WI38 (cell line): ENCODE measurements around the gene STRN3.

Experiments
- H3K4me3 ChIP-seq: 2 replicates; pipeline ENCODE4 v1.5.1; 2011; ENCODE audit warnings: low read depth, mild to moderate bottlenecking, control low read depth, low read length
- TF ChIP-seq, protein P1 (sequence below): IDR thresholded peaks from 2 replicates; pipeline ENCODE4 v1.5.1; 2012; ENCODE audit warnings: low read depth, mild to moderate bottlenecking, control low read depth, low read length

The STRN3 gene

DNA sequence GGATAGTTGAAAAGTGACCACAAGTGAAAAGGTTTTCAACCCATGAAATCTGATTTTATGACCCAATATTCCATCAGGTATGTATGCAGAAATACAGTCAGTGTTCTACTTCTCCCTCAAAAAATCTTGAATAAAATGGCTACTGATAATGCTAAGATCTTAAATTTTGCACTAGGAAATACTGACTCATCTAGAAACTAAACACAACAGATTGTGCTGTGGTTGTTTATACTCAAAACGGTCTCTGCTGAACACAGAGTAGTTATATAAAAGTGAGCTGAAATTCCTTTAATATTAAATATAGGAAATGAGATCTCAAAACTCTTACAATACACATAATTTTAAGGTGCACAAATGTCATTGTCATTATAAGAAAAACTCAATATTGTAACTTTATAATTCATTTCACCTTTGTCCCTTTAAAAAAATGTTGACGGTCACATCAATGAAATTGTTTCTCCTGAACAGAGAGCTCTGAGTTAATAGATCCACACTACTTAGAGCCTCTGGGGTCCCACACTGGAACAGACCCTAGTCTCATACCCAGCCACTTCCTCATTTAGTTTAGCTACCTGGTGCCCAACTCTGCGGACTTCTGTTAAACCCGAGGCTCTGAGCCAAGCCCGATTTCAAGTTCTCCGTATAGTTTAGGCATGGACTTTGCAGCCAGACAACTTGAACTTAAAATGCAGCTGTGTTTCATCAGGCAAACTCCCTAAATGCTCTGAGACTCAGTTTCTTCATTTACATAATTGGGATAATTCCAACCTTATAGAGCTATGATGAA is 142.5 kb downstream of the STRN3 start:
- TF ChIP-seq, protein P1, sequence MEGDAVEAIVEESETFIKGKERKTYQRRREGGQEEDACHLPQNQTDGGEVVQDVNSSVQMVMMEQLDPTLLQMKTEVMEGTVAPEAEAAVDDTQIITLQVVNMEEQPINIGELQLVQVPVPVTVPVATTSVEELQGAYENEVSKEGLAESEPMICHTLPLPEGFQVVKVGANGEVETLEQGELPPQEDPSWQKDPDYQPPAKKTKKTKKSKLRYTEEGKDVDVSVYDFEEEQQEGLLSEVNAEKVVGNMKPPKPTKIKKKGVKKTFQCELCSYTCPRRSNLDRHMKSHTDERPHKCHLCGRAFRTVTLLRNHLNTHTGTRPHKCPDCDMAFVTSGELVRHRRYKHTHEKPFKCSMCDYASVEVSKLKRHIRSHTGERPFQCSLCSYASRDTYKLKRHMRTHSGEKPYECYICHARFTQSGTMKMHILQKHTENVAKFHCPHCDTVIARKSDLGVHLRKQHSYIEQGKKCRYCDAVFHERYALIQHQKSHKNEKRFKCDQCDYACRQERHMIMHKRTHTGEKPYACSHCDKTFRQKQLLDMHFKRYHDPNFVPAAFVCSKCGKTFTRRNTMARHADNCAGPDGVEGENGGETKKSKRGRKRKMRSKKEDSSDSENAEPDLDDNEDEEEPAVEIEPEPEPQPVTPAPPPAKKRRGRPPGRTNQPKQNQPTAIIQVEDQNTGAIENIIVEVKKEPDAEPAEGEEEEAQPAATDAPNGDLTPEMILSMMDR, result no peak
- H3K4me3 ChIP-seq, result no peak overlapping the region

DNA sequence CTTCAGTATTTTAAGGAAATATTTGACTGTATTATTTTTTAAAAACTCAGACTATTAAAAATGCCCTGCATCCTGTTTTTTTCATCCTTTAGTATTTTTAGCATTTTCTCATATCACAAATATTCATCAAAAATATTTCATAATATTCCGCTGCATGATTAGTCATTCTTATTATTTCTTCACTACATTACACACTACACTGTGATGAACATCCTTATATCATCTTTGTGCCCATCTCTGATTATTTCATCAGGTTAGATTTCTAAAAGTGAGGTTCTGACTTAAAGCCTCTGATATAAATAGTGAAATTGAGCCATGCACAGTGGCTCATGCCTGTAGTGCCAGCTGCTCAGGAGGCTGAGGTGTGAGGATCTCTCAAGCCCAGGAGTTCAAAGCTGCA is 143.7 kb downstream of the STRN3 start:
- no peak overlapping the region for H3K4me3 ChIP-seq
- TF ChIP-seq, protein P1, result no peak

DNA sequence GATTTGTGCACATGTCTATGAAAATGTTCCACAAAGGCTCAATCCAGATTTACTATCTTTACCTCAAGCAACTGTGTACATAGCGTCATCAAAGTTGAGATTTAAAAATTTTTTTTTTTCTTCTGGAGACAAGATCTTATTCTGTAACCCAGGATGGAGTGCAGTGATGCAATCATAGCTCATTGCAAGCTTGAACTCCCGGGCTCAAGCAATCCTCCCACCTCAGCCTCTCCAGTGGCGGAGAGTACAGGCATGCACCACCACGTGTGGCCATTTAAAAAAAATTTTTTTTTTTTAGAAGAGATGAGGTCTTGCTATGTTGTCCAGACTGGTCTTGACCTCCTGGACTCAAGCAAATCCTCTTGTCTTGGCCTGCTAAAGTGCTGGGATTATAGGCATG is 149.5 kb downstream of the STRN3 start:
- no peak overlapping the region for H3K4me3 ChIP-seq
- TF ChIP-seq, protein P1, result no peak

DNA sequence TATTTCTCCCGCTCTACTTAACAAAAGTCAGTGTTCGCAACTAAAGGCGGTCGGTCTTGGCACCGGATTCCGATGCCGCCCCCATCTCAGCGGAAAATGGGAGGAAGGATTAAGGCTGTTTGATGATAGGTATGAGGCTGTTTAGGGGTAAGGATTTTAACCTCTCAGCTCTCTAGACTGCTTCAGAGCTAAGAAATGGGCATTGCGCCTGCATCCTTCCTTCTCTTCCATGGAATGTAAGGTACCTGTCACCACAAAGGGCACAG is 150.5 kb downstream of the STRN3 start:
- TF ChIP-seq, protein P1, result no peak
- H3K4me3 ChIP-seq, result no peak overlapping the region

DNA sequence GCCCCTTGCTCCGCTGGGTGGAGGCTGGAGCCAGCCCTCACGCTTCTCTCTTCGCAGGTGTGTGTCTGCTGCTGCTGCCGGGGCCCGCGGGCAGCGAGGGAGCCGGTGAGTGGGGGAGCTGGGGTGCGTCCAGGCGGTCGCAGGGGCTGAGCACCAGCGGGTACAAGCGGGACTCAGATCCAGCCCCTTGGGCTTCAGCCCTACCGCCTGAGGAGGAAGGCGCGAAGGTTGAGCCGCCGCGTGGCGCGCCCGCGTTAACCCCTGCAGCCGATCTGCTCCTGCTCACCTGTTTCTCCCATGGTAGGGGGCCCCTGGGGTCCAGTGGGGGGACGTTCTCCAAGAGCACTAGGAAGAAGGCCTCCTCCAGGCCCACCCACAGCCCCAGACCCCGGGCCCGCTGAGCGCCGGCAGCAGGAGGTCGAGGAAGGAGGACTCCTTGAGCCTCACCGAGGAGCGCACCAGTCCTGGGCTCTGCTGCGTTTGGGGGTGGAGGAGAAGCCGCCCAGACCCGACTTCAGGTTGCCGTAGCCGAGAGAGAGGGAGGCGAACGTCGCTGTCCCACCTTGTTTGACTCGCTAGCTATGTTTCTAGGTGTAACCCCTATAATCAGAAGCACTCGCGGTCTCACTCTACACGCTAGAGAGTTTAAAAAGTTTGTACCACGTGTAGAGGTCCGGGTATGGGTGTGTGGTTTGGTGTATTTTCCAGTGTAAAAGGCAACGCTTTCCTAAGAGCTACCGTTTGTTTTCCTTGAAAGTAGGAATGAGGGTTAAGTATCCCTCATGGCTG is 151.0 kb downstream of the STRN3 start:
- TF ChIP-seq, protein P1, result no peak
- H3K4me3 ChIP-seq, result peak overlapping the region; percentile 55

DNA sequence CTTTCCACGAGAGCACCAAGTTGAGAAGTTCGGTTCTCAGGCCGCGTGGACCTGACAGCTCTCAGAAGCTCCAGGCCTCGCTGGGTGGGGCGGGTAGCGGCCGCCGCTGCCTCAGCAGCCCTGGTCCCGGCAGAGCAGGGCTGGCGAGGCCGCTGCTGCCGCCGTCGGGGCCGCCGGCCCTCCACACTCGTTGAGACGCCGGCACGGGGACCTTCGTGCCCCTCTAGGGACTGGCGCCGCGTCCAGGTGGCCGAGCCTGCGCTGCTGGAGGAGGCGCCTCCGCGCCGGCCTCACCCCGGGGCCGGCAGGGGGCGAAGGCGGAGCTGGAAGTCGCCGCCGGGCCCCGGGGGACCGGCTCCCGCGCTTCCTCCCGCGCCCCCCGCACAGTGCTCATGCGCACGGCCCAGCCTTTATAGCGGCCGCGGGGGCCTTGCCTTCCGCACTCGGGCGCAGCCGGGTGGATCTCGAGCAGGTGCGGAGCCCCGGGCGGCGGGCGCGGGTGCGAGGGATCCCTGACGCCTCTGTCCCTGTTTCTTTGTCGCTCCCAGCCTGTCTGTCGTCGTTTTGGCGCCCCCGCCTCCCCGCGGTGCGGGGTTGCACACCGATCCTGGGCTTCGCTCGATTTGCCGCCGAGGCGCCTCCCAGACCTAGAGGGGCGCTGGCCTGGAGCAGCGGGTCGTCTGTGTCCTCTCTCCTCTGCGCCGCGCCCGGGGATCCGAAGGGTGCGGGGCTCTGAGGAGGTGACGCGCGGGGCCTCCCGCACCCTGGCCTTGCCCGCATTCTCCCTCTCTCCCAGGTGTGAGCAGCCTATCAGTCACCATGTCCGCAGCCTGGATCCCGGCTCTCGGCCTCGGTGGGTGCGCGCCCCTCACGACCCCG is 151.8 kb downstream of the STRN3 start, which contains the start of gene COCH:
Gene COCH (plus strand): TSS at position 440 of the 879 bp plus-strand sequence. CDS start 380 bp downstream, at position 820.
- peak within 1 kb of the TSS; percentile 55 for H3K4me3 ChIP-seq
- TF ChIP-seq, protein P1, result no peak
